ENCODE data around the gene NLRP14. TPM values are rescaled to one million over a fixed set of nuclear protein-coding genes. Genes with fewer than 3 reads are reported as not detected.

The NLRP14 gene
- total RNA-seq, 1 donor from 2014 or later = not detected

GRCh38 chr11:7030836-7031235 is 10.6 kb downstream of the NLRP14 start:
- DNase-seq = no peak
- TF ChIP-seq CTCF (IDR thresholded peaks at IDR 0.05; ENCODE audit: partially characterized antibody, unreplicated experiment) = no peak
- Mint-ChIP-seq H3K4me3 (ENCODE audit: unreplicated experiment) (no peak overlapping the region), H3K27me3 (ENCODE audit: unreplicated experiment) (no peaks in the 10 kb centered on the region), H3K27ac (ENCODE audit: unreplicated experiment) (no peak overlapping the region), H3K36me3 (ENCODE audit: unreplicated experiment) (no peaks in the 10 kb centered on the region), H3K4me1 (ENCODE audit: low read depth, unreplicated experiment) (no peaks in the 10 kb centered on the region), H3K9me3 (ENCODE audit: unreplicated experiment) (no peaks in the 10 kb centered on the region)

- H3K9me3 Mint-ChIP-seq (ENCODE audit: unreplicated experiment) = no peaks in the 10 kb centered on the region
- no peak overlapping the region for H3K4me3 Mint-ChIP-seq (ENCODE audit: unreplicated experiment)
- no peaks in the 10 kb centered on the region for H3K4me1 Mint-ChIP-seq (ENCODE audit: low read depth, unreplicated experiment)
- no peaks in the 10 kb centered on the region for H3K27me3 Mint-ChIP-seq (ENCODE audit: unreplicated experiment)
- no peak overlapping the region for H3K27ac Mint-ChIP-seq (ENCODE audit: unreplicated experiment)
- no peaks in the 10 kb centered on the region for H3K36me3 Mint-ChIP-seq (ENCODE audit: unreplicated experiment)
- DNase-seq = no peak
- no peak for TF ChIP-seq CTCF (IDR thresholded peaks at IDR 0.05; ENCODE audit: partially characterized antibody, unreplicated experiment)
Observed at GRCh38 chr11:7031471-7031871, 11.2 kb downstream of the NLRP14 start.

DNA sequence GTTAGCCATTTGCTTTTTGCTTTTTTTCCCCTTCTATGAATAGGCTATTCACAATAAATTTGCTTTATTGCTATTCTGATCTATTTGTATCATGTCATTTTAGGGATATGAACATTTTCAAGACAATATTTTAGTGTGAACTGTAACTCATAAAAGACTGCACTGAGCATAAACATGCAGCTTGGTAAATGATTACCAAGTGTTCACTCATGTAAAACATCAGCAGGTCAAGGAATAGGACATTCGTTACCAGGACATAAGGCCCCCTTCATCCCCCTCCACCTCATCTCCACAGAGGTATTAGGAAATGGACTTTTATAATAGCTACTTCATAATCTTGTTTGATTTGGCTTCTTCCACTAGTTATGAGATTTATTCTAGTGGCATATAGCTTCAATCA is 12.4 kb downstream of the NLRP14 start:
- TF ChIP-seq CTCF (IDR thresholded peaks at IDR 0.05; ENCODE audit: partially characterized antibody, unreplicated experiment) = no peak

DNA sequence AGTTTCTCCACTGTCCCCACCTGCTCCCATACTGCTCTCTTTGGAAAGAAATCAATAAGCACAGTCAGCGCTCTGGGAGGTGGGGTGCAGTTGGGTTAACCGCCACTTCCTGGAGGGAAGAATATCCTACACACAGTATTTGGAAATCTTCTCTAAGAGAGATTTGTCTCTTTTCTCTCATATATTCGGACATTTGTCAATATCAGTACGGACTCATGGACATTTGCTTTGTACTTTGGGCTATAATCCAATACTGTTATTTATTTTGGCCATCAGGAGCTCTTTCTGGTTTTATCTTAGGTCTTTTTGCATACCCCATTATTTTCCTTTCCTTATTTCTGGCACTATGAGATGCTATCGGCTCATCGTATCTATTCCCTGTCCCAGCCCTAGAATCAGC is 13.7 kb downstream of the NLRP14 start:
- TF ChIP-seq CTCF (IDR thresholded peaks at IDR 0.05; ENCODE audit: partially characterized antibody, unreplicated experiment) = no peak
- Mint-ChIP-seq H3K4me3 (ENCODE audit: unreplicated experiment) (no peak overlapping the region), H3K36me3 (ENCODE audit: unreplicated experiment) (no peaks in the 10 kb centered on the region)

More for the DNA sequence above, 12.4 kb downstream of the NLRP14 start:
- Mint-ChIP-seq H3K9me3 (ENCODE audit: unreplicated experiment) (no peaks in the 10 kb centered on the region), H3K27me3 (ENCODE audit: unreplicated experiment) (no peaks in the 10 kb centered on the region), H3K36me3 (ENCODE audit: unreplicated experiment) (no peaks in the 10 kb centered on the region), H3K27ac (ENCODE audit: unreplicated experiment) (no peak overlapping the region), H3K4me1 (ENCODE audit: low read depth, unreplicated experiment) (no peaks in the 10 kb centered on the region), H3K4me3 (ENCODE audit: unreplicated experiment) (no peak overlapping the region)
- DNase-seq = no peak

DNA sequence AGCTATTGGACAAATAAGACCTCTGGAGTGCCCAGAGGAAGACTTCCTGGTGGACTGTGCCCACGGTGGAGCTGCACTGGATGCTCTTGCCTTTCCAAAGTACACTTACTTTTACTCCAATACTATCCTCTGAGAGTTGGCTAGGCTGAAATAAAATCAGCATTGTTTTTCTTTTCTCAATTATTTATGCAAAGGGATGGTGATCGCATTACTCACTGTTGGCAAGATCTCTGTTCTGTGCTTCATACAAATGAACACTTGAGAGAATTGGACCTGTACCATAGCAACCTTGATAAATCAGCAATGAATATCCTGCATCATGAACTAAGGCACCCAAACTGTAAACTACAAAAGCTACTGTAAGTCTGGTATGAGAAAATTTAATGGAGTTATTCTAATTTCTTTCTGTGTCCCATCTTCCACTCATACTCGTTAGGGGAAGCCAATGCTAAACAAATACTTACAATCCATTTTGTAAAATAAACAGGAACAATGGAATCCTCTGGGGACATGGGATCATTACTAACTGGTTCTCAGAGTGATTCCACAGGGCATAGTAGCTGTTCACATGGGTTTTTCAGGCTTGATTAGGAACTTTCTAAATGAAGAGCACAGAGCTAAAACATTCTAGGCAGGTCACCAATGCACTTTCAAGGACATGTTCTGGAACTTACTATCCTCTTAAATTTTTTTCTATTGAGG is 26.3 kb downstream of the NLRP14 start:
- H3K4me1 Mint-ChIP-seq (ENCODE audit: low read depth, unreplicated experiment) = peaks cover 2% of the 10 kb centered on the region
- H3K27me3 Mint-ChIP-seq (ENCODE audit: unreplicated experiment) = no peaks in the 10 kb centered on the region

More for the DNA sequence above, 13.7 kb downstream of the NLRP14 start:
- Mint-ChIP-seq H3K9me3 (ENCODE audit: unreplicated experiment) (no peaks in the 10 kb centered on the region), H3K27ac (ENCODE audit: unreplicated experiment) (no peak overlapping the region), H3K27me3 (ENCODE audit: unreplicated experiment) (no peaks in the 10 kb centered on the region), H3K4me1 (ENCODE audit: low read depth, unreplicated experiment) (no peaks in the 10 kb centered on the region)
- no peak for DNase-seq

More for the DNA sequence above, 26.3 kb downstream of the NLRP14 start:
- Mint-ChIP-seq H3K4me3 (ENCODE audit: unreplicated experiment) (no peak overlapping the region), H3K9me3 (ENCODE audit: unreplicated experiment) (no peaks in the 10 kb centered on the region), H3K27ac (ENCODE audit: unreplicated experiment) (no peak overlapping the region), H3K36me3 (ENCODE audit: unreplicated experiment) (no peaks in the 10 kb centered on the region)
- no peak for TF ChIP-seq CTCF (IDR thresholded peaks at IDR 0.05; ENCODE audit: partially characterized antibody, unreplicated experiment)
- no peak for DNase-seq

Data from glutamatergic neuron (in vitro differentiated cells).